ENCODE data around the gene RAB33A.

DNA sequence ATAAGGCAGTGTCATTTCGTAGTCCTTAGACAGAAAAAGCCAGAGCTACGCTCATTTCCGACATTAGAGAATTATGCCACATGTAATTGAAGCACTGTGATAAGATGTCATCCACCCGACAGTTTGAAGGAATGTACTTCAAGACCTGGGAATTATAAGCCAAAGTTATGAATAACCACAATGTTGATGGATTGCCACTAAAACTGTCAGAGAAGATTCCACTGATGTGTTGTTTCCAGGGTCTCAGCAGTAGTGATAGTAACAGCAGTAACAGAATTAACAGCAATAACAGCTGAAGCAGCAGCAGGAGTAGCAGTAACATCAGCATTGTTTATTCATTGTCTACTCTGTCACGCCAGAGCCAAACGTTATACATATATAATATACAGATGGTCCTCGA is 24.7 kb downstream of the RAB33A start:
- no peak for TF ChIP-seq EZH2 (IDR thresholded peaks at IDR 0.05; ENCODE audit: insufficient read depth, low read length)
- TF ChIP-seq, protein P1, sequence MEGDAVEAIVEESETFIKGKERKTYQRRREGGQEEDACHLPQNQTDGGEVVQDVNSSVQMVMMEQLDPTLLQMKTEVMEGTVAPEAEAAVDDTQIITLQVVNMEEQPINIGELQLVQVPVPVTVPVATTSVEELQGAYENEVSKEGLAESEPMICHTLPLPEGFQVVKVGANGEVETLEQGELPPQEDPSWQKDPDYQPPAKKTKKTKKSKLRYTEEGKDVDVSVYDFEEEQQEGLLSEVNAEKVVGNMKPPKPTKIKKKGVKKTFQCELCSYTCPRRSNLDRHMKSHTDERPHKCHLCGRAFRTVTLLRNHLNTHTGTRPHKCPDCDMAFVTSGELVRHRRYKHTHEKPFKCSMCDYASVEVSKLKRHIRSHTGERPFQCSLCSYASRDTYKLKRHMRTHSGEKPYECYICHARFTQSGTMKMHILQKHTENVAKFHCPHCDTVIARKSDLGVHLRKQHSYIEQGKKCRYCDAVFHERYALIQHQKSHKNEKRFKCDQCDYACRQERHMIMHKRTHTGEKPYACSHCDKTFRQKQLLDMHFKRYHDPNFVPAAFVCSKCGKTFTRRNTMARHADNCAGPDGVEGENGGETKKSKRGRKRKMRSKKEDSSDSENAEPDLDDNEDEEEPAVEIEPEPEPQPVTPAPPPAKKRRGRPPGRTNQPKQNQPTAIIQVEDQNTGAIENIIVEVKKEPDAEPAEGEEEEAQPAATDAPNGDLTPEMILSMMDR (IDR thresholded peaks at IDR 0.05; ENCODE audit: insufficient read depth, low read depth, low read length): no peak

Data from astrocyte (in vitro differentiated cells and primary cell).